HAP-1 (cell line): ENCODE data around the gene EXOC4.

Source experiments
- DNase-seq, 2 experiments: peaks; one replicate each; pipeline ENCODE4 v3.0.0-alpha.2; 2016 to 2020; ENCODE audit warnings: low spot score in 2 of 2
- H3K27me3 ChIP-seq: fragments of 250-450 bp; sonication (Bioruptor Pico); 2 replicates; pipeline ENCODE4 v1.5.1; 2020; ENCODE audit warnings: low read depth, mild to moderate bottlenecking, moderate library complexity
- H3K36me3 ChIP-seq: fragments of 250-450 bp; sonication (Bioruptor Pico); replicated peaks from 2 replicates; pipeline ENCODE4 v1.5.1; 2020; ENCODE audit warnings: mild to moderate bottlenecking
- H3K4me1 ChIP-seq: fragments of 250-450 bp; sonication (Bioruptor Pico); 2 replicates; pipeline ENCODE4 v1.5.1; 2020; ENCODE audit warnings: mild to moderate bottlenecking
- H3K4me3 ChIP-seq: fragments of 250-450 bp; sonication (Bioruptor Pico); 2 replicates; pipeline ENCODE4 v1.5.1; 2020; ENCODE audit warnings: mild to moderate bottlenecking, moderate library complexity
- H3K9me3 ChIP-seq: fragments of 250-450 bp; sonication (Bioruptor Pico); 2 replicates; pipeline ENCODE4 v1.5.1; 2020; ENCODE audit warnings: mild to moderate bottlenecking, moderate library complexity
- in situ Hi-C: fragments of 300-500 bp; cut with MboI; formaldehyde crosslinking; loops from 3 replicates; pipeline ENCODE4 v1.14.3; 2020; ENCODE audit warnings: low sequenced_read_pairs, inconsistent platforms, mixed read lengths

EXOC4 gene

DNA sequence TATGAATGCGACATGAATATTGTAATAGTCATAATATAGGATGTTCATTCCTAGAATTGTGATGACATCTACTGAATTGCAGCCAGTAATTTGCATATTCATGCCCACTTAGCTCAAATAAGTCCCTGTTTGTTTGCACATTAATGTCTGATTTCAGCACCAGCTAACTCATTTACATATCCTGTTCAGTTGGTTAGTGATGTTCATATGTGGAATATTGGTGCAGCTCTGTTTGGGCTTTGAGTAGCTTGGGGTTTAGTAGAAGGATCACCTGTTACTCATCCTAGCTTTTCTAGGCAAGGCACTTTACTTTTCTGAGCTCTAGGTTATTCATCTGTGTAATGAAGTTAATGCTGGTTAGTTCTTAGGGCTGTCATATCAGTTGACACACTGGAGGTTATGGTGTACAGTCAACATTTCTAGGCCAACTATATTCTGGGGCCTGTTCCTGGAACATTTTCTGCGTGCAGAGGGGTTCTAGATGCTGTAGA, 238.4 kb downstream of the EXOC4 start:
- no peak for DNase-seq
- in situ Hi-C loops: no loop called here

GRCh38 chr7:133491846-133492652, 239.2 kb downstream of the EXOC4 start:
- no peak for DNase-seq
- Histone ChIP-seq H3K4me1 (no peaks in the 10 kb centered on the region), H3K9me3 (no peaks in the 10 kb centered on the region), H3K36me3 (no peaks in the 10 kb centered on the region), H3K27me3 (no peaks in the 10 kb centered on the region), H3K4me3 (no peak overlapping the region)
- in situ Hi-C loops: no loop called here

More for the DNA sequence above, 238.4 kb downstream of the EXOC4 start:
- no peaks in the 10 kb centered on the region for H3K4me1 ChIP-seq
- no peaks in the 10 kb centered on the region for H3K36me3 ChIP-seq
- H3K4me3 ChIP-seq: no peak overlapping the region
- no peaks in the 10 kb centered on the region for H3K27me3 ChIP-seq
- H3K9me3 ChIP-seq: no peaks in the 10 kb centered on the region

DNA sequence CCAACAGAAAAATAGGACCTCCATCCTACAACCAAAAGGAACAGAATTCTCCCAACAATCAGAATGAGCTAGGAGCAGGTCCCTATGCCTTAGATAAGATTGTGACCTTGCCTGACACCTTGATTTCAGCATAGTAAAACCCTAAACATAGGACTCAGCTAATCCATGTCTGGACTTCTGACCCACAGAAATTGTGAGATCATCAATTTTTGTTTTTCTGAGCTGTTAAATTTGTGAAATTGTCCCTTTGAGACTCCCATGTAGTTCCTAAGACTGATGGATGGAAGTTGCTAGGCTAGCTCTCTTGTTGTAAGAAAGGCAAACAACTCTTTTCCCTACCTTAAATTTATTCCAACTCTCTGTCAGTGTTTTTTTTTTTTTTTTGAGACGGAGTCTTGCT, 244.2 kb downstream of the EXOC4 start:
- no peak overlapping the region for H3K4me3 ChIP-seq
- H3K4me1 ChIP-seq: peaks cover under 1% of the 10 kb centered on the region
- H3K9me3 ChIP-seq: no peaks in the 10 kb centered on the region
- no peak for DNase-seq
- in situ Hi-C loops: no loop called here
- no peaks in the 10 kb centered on the region for H3K27me3 ChIP-seq
- H3K36me3 ChIP-seq: no peaks in the 10 kb centered on the region

DNA sequence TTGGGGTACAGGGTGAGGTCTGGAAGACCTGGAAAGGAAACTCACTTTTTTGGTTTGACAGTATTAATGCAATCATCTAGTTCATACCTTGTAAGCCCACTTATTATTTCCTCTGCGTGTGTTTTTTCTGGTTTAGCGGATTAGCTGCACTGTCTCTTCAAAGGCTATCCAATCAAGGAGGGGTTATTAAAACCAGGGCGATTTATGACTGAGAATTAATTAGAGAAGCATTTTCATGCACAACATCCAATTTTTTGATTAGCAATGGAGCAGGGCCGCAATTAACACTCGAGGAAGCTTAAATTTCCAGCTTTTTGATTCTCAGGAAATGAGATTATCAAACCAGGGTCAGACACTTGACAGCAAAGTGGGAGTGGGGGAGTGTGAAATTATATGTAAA, 248.9 kb downstream of the EXOC4 start:
- in situ Hi-C loops: no loop called here
- H3K36me3 ChIP-seq: no peaks in the 10 kb centered on the region
- H3K4me3 ChIP-seq: no peak overlapping the region
- H3K27me3 ChIP-seq: no peaks in the 10 kb centered on the region
- DNase-seq: no peak
- peaks cover 5% of the 10 kb centered on the region for H3K4me1 ChIP-seq
- H3K9me3 ChIP-seq: no peaks in the 10 kb centered on the region

- DNase-seq: no peak
- peaks cover 5% of the 10 kb centered on the region for H3K4me1 ChIP-seq
- in situ Hi-C loops: no loop called here
- H3K36me3 ChIP-seq: no peaks in the 10 kb centered on the region
- H3K27me3 ChIP-seq: no peaks in the 10 kb centered on the region
- no peaks in the 10 kb centered on the region for H3K9me3 ChIP-seq
- H3K4me3 ChIP-seq: no peak overlapping the region
These were observed 249.6 kb downstream of the EXOC4 start for GRCh38 chr7:133502498-133502897.

DNA sequence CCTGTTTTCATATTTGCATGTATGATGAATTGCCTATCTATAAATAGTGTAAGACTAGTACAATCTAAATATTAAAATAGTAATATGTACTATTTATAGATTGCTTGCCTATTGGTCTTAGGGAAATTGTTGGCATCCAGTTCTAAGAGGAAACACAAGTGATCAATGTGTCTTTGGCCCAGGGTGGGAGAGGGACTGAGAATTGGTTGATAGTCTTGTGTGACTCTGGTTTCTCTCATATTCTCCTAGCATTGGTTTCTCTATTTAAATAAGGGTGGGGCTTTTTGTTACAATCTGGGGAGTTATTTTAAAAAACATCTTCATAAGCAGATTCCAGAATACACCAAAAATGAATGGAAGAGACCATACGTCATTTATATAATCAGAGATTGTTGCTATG, 250.1 kb downstream of the EXOC4 start:
- Histone ChIP-seq H3K36me3 (no peaks in the 10 kb centered on the region), H3K27me3 (no peaks in the 10 kb centered on the region), H3K4me3 (no peak overlapping the region), H3K9me3 (no peaks in the 10 kb centered on the region), H3K4me1 (peaks cover 5% of the 10 kb centered on the region)
- in situ Hi-C loops: no loop called here
- DNase-seq: no peak

- Histone ChIP-seq H3K27me3 (no peaks in the 10 kb centered on the region), H3K9me3 (no peaks in the 10 kb centered on the region), H3K4me3 (no peak overlapping the region), H3K4me1 (peaks cover 5% of the 10 kb centered on the region), H3K36me3 (no peaks in the 10 kb centered on the region)
- in situ Hi-C loops: no loop called here
- DNase-seq: no peak
These were observed 251.9 kb downstream of the EXOC4 start for GRCh38 chr7:133504825-133505224.

GRCh38 chr7:133509822-133510221, 256.9 kb downstream of the EXOC4 start:
- Histone ChIP-seq H3K4me3 (no peak overlapping the region), H3K36me3 (no peaks in the 10 kb centered on the region), H3K9me3 (no peaks in the 10 kb centered on the region), H3K27me3 (no peaks in the 10 kb centered on the region), H3K4me1 (no peaks in the 10 kb centered on the region)
- in situ Hi-C loops: no loop called here
- DNase-seq: no peak

- in situ Hi-C loops: no loop called here
These were observed 257.6 kb downstream of the EXOC4 start for GRCh38 chr7:133510326-133511055.

DNA sequence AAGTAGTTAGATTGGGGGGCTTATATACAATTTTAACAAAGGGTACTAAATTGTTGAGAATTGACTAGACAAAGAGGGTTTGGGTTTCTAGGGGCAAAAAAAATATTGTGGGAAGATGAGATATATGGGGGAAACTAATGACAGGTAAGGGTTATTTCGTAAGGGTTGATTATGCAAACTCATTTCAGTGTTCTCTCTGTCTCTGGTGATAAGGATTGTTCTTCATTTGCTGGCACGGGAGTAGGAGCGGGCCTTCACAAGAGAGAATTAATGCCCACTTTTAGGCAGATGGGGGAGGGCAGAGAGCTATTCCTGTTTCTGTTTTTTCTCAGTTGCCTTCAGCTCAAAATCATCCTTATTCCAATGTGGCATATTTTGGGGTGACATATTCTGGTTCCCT, 258.4 kb downstream of the EXOC4 start:
- no peaks in the 10 kb centered on the region; the same call in 1 of the 2 replicates for H3K4me1 ChIP-seq
- no peak for DNase-seq
- H3K9me3 ChIP-seq: no peaks in the 10 kb centered on the region
- no peak overlapping the region for H3K4me3 ChIP-seq
- no peaks in the 10 kb centered on the region for H3K36me3 ChIP-seq
- in situ Hi-C loops: no loop called here
- H3K27me3 ChIP-seq: no peaks in the 10 kb centered on the region

More at GRCh38 chr7:133510326-133511055, 257.6 kb downstream of the EXOC4 start:
- no peaks in the 10 kb centered on the region for H3K4me1 ChIP-seq
- H3K36me3 ChIP-seq: no peaks in the 10 kb centered on the region
- no peak for DNase-seq
- H3K4me3 ChIP-seq: no peak overlapping the region
- H3K9me3 ChIP-seq: no peaks in the 10 kb centered on the region
- no peaks in the 10 kb centered on the region for H3K27me3 ChIP-seq

GRCh38 chr7:133511708-133512107, 258.8 kb downstream of the EXOC4 start:
- Histone ChIP-seq H3K27me3 (no peaks in the 10 kb centered on the region), H3K9me3 (no peaks in the 10 kb centered on the region), H3K4me1 (no peaks in the 10 kb centered on the region; the same call in 1 of the 2 replicates), H3K4me3 (no peak overlapping the region), H3K36me3 (no peaks in the 10 kb centered on the region)
- DNase-seq: no peak
- in situ Hi-C loops: no loop called here

- in situ Hi-C loops: no loop called here
- DNase-seq: no peak
- no peaks in the 10 kb centered on the region for H3K36me3 ChIP-seq
These were observed 259.7 kb downstream of the EXOC4 start for GRCh38 chr7:133512560-133512959.

GRCh38 chr7:133513608-133514007, 260.7 kb downstream of the EXOC4 start:
- peaks cover 4% of the 10 kb centered on the region; the same call in 1 of the 2 replicates for H3K4me1 ChIP-seq
- no peak for DNase-seq
- H3K9me3 ChIP-seq: no peaks in the 10 kb centered on the region
- no peak overlapping the region for H3K4me3 ChIP-seq
- H3K27me3 ChIP-seq: no peaks in the 10 kb centered on the region
- no peaks in the 10 kb centered on the region for H3K36me3 ChIP-seq
- in situ Hi-C loops: no loop called here

More at GRCh38 chr7:133512560-133512959, 259.7 kb downstream of the EXOC4 start:
- no peaks in the 10 kb centered on the region for H3K9me3 ChIP-seq
- no peaks in the 10 kb centered on the region for H3K27me3 ChIP-seq
- H3K4me1 ChIP-seq: peaks cover 4% of the 10 kb centered on the region; the same call in 1 of the 2 replicates
- no peak overlapping the region for H3K4me3 ChIP-seq

DNA sequence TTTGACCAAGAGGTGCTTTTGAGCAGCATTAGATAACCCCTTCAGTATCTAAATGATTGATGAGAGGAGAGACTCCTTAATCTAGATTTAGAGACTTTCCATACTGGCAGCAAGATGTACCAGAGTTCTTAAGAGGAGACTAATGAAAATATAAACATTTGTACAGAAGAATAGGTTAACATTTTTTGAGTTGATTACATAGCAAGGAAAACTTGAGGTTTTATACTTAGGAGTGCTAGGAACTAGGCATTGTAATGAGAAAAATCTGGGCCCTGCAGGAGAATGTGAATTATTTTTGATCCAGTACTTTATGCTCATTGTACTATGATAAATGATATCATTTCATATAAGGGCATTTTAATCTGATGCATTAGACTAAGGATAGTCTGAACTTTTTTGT, 261.7 kb downstream of the EXOC4 start:
- H3K27me3 ChIP-seq: no peaks in the 10 kb centered on the region
- H3K4me3 ChIP-seq: no peak overlapping the region
- H3K9me3 ChIP-seq: no peaks in the 10 kb centered on the region
- peaks cover 4% of the 10 kb centered on the region; the same call in 1 of the 2 replicates for H3K4me1 ChIP-seq
- no peak for DNase-seq
- H3K36me3 ChIP-seq: no peaks in the 10 kb centered on the region
- in situ Hi-C loops: no loop called here
